GM19395 (cell line): Measurements from ENCODE around the gene FHIT.

Experiments used
- ATAC-seq: cut with Tn5 transposase; IDR thresholded peaks from one replicate; pipeline ENCODE4 v1.9.1; 2021; ENCODE audit warnings: mild to moderate bottlenecking, moderate library complexity; ENCODE audit not compliant: unreplicated experiment

Gene FHIT

DNA sequence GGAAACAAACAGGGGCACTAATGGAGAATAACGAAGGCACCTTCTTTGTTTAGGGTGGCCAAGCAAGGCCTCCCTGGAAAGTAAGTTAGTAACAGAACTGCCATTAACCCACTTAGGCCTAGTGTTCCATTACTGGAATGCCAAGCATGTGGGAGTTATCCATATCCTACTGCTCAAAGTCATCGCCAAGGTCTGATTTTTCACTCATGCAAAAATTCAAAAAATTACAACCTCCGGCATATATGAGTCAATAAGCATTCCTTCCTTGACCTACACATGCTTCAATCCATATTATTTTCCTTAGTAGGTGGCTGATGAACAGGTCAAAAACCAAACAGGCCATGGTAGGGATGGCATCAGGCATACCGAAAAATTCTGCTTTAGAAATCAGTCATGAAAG, 1097.2 kb downstream of the FHIT start:
- ATAC-seq, result no peak

- no peak for ATAC-seq
Observed at GRCh38 chr3:60153221-60153999, 1097.8 kb downstream of the FHIT start.

GRCh38 chr3:60149501-60149900, 1101.8 kb downstream of the FHIT start:
- no peak for ATAC-seq

DNA sequence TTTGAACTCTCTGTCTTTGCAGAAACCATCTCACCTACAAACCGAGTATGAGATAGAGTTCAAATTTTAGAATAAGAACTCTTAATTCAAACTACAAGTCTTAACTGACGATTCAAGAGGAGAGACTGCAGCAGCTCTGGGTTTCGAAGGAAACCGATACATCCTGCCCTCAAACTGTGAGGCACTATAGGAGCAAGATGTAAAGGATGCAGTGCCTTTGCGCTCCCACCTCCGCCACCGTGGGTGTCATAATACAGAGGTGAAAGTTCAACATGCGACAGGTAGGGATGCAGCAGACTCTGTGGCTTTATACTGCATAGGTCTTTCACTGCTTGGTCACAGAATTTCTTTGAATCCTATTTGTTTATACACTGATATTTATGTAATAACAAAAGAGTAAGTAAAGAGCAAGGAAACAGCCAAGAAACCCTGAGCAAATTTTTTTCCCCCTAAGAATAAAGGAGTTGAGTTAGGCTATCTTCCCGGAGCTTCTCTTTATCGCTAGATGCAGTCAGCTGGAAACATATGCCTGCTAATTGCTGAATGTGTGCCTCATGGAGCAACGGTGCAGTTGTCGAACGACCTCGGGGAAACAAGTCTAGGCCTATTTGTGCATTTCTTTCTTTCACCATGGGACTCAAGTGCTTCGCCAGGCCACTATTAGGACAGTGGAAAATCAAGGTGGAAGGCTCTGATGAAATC, 1103.9 kb downstream of the FHIT start:
- ATAC-seq, result no peak

DNA sequence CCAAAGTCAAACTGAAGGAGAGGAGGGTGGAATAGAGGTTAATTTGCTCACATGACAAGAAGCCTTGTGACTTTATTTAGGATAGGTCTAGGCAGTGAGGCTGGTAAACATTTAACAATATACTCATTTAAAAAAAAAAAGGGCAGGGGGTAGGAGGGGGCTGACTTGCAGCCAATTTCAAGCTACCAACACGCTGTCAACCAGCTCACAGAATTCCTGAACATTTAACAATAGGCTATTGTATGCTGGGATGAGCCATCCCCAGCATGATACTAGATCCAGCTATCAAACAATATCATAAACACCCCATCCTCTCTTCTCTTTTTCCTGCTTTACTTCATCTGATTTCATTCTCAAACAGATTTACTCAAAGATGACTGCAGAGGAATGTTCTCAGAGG, 1105.1 kb downstream of the FHIT start:
- ATAC-seq, result no peak

DNA sequence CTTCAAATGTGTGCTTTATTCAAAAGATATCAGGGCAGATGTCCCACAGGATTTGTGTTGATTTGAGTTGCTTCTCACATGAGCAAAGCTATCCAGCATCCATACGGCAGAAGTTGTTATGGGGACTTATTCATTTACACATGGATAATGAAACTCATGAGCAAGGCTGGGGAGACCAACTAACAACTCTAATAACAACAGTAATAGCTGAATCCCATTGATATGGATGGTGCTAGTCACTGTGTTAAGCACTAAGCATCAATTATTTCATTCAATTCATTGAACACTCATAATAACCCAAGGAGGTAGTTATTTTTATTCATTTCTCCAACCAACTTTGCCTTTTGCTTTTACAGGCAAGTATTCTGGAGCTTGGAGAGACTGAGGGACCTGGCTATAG, 1107.2 kb downstream of the FHIT start:
- ATAC-seq, result no peak

DNA sequence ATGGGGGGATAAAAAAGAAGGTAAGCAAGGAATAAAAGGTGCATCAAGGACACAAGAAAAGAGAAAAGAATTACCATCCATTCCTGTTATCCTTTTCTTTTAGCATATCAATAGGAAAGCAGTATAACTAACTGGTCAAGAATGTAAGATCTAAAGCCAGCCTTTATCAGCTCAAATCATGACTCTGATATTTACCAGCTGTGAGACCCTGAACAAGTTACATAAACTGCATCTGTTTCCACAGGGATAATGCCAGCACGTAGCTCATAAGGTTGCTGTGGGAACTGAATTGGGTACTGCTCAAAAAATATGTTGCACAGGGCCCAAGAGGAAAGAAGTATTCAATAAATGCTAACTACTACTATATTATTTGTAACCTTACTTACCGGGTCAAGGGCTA, 1109.2 kb downstream of the FHIT start:
- ATAC-seq, result no peak

DNA sequence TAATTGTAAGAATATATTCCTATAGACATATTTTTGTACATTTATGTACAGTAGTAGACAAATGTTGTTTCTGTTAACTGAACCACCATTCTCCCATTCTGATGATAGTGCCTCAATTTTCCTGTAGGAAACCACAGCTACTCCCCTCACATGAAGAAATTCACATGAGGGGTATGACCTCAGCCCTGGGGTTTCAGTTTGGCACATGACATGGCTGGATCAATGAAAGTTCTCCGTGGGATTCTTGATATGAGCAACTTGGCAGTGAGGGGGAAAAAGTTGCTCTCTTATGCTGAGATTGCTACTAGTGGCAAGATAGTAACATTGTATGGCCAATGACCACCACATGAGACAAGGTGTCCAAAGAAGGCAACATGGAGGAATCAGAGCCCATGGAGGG, 1111.1 kb downstream of the FHIT start:
- no peak for ATAC-seq

- ATAC-seq, result no peak
Observed at GRCh38 chr3:60136601-60137000, 1114.7 kb downstream of the FHIT start.

DNA sequence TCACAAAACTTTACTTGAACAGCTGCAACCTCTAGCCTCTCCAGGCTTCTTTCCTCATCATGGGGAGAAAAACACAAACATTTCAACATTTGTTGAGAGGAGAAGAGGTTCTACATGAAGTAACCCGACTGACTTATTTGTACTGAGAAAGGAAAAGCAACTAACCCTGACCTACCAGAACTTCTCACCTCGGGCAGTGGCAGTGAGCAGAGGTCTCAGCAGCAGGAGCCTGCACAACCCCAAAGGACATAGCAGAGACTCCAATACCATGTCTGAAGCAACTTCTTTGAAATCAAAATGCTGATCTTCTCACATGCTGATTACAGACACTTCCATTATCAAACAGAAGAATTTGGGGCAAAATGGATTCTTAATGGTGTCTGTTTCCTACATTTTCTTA, 1115.8 kb downstream of the FHIT start:
- no peak for ATAC-seq

GRCh38 chr3:60133269-60134162, 1117.7 kb downstream of the FHIT start:
- ATAC-seq, result no peak

DNA sequence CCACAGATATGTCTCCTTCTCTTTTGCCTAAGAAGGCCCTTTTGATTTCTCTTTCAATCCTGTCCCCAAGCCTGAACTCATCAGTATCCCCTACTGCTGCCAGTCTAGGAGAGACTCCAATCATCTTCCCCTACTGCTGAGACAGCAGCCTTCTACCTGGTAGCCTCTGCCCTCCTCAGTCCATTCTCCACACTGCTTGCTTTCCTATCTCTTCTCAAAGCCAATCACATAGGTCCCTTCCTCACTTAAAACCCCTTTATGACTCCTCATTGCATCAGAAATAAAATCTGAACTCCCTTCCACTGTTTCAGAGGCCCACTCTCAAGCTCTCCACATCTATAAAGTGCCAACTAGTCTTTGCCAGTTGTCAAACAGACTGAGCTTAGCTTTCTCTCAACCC, 1119.6 kb downstream of the FHIT start:
- no peak for ATAC-seq

GRCh38 chr3:60126511-60127304, 1124.5 kb downstream of the FHIT start:
- no peak for ATAC-seq

DNA sequence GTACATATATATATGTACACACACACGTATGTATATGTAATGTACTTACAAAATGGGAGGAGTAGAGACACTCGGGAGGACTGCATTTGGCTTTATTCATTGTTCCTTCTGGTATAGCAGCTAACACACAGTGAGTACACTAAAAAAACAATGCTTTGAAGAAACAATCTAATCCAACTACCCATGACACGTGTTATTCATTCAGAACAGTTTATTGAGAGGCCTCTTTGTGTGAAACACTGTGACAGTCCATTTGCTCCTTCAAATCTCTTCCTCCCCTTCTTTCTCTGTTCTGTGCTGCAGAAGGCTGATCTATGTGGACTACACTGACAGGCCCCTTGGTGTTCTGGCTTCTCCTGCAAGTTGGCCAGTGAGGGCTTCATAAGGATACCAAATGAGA, 1125.6 kb downstream of the FHIT start:
- no peak for ATAC-seq

GRCh38 chr3:60120245-60120644, 1131.0 kb downstream of the FHIT start:
- ATAC-seq, result no peak

- no peak for ATAC-seq
Observed at GRCh38 chr3:60114191-60114590, 1137.1 kb downstream of the FHIT start.

GRCh38 chr3:60107275-60107674, 1144.0 kb downstream of the FHIT start:
- ATAC-seq, result no peak

DNA sequence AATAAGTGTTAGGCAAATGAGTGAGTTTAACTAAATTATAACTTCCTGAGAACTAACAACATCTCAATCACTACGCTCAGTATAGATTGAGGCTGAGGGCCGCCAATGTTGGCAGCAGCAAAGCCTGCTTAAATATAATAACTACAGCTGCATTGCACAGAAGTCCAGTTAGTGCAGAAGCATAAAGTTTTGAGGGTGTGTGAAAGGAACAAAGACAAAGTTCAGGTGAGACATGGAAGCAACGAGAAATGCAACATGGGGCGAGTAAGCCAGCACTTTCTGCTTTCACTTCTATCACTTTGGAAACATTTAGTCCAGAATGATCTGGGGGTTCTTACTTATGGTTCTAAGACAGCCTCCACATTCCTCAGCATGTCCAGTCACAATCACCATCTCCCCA, 1149.1 kb downstream of the FHIT start:
- no peak for ATAC-seq

DNA sequence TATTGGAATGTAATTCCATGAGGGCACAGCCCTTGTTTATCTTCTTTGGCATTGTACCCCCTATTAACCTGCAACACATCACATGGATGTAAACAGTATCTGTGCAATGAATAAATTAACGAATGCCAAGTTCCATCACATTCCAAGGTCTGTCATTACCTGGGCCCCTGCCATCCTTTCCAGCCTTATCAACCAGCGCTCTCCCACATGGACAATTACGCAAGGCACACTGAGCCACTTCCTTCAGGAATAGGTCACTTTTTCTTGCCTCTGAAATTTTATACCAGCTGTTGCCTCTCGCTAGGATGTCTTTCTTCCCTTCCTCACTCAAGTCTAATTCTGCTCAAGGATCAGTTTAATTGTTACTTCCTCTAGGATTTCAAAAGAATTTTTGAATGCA, 1149.6 kb downstream of the FHIT start:
- ATAC-seq, result no peak

GRCh38 chr3:60096403-60096802, 1154.8 kb downstream of the FHIT start:
- ATAC-seq, result no peak

DNA sequence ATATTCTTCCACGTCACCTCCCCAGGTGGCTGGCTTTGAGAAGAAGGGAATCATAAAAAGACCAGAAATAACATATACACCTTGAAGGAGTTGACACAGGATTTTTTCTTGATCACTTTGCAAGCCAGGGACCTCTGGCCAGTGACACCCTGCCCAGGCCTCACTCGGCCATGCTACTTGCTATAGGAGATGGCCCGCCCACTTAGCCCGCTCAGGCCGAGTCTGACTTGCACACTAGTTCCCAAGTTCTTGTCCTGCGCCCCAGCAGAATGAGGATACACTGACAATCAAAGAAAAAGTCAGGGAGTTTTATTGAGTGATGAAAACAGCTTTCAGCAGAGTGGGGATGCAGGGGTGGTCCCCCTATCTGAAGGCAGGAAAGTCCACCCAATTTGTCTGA, 1155.3 kb downstream of the FHIT start:
- no peak for ATAC-seq
